ENCODE measurements around the gene KPNA2.
"Not testable (repeated sequence)": the region's sequence is repeated elsewhere in the genome, so short reads cannot be mapped to it uniquely, and the experiment has no call there.

The KPNA2 gene

DNA sequence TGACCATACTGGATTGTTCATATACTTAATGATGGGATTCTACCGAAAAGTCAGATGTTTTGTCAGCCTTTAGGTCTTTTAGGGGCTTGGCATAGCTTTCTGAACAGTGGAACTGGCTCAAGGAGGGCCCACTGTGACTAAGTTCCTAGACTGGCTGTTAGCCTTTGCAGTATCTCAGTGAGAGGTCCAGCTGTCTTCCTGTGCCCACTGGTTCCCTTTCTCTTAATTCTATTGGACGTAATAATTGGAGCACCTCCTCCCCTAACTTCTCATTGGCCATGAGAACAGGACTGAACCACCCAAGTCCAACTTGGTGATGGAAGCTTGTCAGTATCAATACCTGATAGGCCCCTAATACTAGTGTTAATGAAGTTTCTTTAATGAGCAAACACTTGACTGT lies 13.5 kb downstream of the KPNA2 start:
- Histone ChIP-seq H3K4me3 (ENCODE audit: low read depth, low read length) (no peak overlapping the region), H3K9me3 (no peaks in the 10 kb centered on the region), H3K27me3 (no peaks in the 10 kb centered on the region), H3K36me3 (peaks cover 36% of the 10 kb centered on the region), H3K4me1 (no peaks in the 10 kb centered on the region)
- no peak for DNase-seq
- TF ChIP-seq, protein P1, sequence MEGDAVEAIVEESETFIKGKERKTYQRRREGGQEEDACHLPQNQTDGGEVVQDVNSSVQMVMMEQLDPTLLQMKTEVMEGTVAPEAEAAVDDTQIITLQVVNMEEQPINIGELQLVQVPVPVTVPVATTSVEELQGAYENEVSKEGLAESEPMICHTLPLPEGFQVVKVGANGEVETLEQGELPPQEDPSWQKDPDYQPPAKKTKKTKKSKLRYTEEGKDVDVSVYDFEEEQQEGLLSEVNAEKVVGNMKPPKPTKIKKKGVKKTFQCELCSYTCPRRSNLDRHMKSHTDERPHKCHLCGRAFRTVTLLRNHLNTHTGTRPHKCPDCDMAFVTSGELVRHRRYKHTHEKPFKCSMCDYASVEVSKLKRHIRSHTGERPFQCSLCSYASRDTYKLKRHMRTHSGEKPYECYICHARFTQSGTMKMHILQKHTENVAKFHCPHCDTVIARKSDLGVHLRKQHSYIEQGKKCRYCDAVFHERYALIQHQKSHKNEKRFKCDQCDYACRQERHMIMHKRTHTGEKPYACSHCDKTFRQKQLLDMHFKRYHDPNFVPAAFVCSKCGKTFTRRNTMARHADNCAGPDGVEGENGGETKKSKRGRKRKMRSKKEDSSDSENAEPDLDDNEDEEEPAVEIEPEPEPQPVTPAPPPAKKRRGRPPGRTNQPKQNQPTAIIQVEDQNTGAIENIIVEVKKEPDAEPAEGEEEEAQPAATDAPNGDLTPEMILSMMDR (IDR thresholded peaks at IDR 0.05; ENCODE audit: low read depth, low read length), result no peak

DNA sequence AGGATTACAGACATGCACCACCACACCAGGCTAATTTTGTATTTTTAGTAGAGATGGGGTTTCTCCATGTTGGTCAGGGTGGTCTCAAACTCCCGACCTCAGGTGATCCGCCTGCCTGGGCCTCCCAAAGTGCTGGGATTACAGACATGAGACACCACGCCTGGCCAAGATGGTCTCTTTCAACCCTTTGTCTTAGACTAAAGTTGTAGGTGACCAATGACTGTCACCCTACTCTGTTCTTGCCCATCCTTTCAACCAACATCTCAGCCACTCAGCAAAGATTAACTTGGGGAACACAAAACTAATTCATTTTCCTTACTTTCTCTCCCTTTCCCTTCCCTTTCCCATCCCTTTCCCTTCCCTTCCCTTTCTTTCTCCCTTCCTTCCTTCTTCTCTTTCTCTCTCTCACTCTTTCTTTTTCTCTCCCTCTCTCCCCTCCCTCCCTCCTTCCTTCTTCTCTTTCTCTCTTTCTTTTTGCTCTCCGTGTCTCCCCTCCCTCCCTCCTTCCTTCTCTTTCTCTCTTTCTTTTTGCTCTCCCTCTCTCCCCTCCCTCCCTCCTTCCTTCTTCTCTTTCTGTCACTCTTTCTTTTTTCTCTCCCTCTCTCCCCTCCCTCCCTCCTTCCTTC lies 14.4 kb downstream of the KPNA2 start:
- H3K9me3 ChIP-seq; H3K4me3 ChIP-seq (ENCODE audit: low read depth, low read length); H3K27me3 ChIP-seq; DNase-seq; H3K4me1 ChIP-seq: not testable (repeated sequence)
- peaks cover 26% of the 10 kb centered on the region for H3K36me3 ChIP-seq

DNA sequence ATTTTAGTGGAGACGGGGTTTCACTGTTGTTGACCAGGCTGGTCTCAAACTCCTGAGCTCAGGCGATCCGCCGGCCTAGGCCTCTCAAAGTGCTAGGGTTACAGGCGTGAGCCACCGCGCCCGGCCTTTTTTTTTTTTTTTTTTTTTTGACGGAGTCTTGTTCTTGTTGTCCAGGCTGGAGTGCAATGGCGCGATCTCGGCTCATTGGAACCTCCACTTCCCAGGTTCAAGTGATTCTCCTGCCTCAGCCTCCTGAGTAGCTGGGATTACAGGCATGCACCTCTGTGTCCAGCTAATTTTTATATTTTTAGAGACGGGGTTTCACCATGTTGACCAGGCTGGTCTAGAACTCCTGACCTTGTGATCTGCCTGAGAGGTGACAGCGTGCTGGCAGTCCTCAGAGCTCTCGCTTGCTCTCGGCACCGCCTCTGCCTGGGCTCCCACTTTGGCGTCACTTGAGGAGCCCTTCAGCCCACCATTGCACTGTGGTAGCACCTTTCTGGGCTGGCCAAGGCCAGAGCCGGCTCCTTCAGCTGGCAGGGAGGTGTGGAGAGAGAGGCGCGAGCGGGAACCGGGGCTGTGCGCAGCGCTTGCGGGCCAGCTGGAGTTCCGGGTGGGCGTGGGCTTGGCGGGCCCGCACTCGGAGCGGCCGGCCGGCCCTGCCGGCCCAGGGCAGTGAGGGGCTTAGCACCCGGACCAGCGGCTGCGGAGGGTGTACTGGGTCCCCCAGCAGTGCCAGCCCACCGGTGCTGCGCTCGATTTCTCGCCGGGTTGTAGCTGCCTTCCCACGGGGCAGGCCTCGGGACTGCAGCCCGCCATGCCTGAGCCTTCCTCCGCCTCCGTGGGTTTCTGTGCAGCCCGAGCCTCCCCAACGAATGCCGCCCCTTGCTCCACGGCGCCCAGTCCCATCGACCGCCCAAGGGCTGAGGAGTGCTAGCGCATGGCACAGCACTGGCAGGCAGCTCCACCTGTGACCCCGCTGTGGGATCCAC lies 16.1 kb downstream of the KPNA2 start:
- not testable (repeated sequence) for H3K4me3 ChIP-seq (ENCODE audit: low read depth, low read length); H3K4me1 ChIP-seq; H3K27me3 ChIP-seq; H3K36me3 ChIP-seq; DNase-seq; H3K9me3 ChIP-seq

DNA sequence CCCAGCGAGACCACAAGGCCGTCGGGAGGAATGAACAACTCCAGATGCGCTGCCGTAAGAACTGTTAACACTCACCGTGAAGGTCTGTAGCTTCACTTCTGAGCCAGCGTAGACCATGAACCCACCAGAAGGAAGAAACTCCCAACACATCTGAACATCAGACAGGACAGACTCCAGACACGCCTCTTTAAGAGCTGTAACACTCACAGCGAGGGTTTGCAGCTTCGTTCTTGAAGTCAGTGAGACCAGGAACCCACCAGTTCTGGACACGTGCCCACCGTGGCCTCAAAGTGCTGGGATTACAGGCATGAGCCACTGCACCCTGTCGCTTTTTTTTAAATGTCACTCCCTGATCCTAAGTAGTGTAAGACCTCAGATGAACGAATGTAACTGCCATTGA lies 17.3 kb downstream of the KPNA2 start:
- Histone ChIP-seq H3K9me3 (no peaks in the 10 kb centered on the region), H3K36me3 (no peaks in the 10 kb centered on the region), H3K4me3 (ENCODE audit: low read depth, low read length) (no peak overlapping the region), H3K4me1 (no peaks in the 10 kb centered on the region), H3K27me3 (no peaks in the 10 kb centered on the region)
- no peak for DNase-seq
- TF ChIP-seq, protein P1 (IDR thresholded peaks at IDR 0.05; ENCODE audit: low read depth, low read length), result no peak

DNA sequence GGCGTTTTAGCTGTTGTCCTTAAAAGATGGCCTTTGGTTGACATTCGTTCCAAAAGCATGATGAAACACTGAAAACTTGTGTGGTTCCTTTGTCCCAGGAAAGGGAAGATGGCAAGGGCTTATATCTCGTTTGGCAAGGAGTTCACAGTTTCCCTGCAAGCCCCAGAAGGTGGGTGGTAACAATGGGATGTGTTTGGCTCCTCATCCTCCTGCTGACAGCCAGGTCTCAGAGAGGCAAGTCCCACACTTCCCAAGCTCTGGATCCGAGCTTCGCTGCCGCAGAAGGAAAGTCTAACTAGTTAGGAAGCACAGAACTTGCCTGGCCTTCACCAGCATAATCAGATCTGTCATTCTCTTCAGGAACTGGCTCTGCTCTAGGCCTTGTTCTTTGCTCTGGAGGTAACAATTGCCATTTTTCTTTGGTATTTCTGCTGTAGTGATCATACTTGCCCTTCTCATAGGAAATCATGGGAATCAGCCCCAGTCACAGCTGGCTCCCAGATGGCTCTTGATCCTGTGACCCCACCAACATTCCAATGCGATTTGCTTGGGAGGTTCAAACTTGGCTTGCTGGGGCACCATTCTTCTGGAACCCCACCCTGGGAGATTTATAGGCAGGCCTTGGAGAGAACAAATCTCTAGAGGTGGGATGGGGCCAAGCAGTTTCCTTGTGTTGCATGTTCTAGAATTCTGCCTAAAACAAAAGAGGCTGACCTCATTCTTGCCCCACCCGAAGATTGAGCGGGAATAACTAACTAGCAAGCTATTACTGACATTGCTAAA lies 17.9 kb downstream of the KPNA2 start:
- H3K4me1 ChIP-seq, result no peaks in the 10 kb centered on the region
- DNase-seq, result no peak
- no peaks in the 10 kb centered on the region for H3K27me3 ChIP-seq
- TF ChIP-seq, protein P1 (IDR thresholded peaks at IDR 0.05; ENCODE audit: low read depth, low read length), result no peak
- no peak overlapping the region for H3K4me3 ChIP-seq (ENCODE audit: low read depth, low read length)
- no peaks in the 10 kb centered on the region for H3K36me3 ChIP-seq
- no peaks in the 10 kb centered on the region for H3K9me3 ChIP-seq

DNA sequence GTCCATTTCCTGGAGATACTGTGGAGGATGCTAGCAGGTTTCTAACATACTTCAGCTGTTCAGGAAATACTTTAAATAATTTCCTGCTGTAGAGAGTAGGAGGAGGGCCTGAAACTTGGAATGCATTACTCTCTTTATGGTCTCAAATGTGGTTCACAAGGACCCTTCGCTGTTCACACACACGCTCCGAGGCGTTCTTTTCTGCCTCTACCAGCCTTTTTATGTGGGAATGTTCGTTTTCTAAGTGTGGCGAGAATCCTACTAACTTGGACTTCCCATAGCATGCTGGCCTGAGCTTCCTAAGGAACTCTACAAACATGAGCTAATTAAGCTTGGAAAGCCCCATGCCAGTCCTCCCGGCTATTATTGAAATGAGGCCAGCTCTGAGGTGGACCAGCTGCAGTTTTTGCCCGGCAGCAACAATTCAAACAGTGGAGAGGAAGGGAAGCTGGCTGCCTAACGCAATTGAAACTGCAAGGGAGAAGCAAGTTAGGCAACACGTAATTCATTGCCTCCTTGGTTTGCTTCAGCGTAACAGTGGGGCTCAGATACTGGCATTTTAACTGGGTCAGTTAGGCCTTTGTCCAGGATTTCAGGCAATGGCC lies 18.9 kb downstream of the KPNA2 start:
- TF ChIP-seq, protein P1 (IDR thresholded peaks at IDR 0.05; ENCODE audit: low read depth, low read length), result no peak
- no peaks in the 10 kb centered on the region for H3K9me3 ChIP-seq

More for the DNA sequence above, 18.9 kb downstream of the KPNA2 start:
- Histone ChIP-seq H3K4me3 (ENCODE audit: low read depth, low read length) (no peak overlapping the region), H3K36me3 (no peaks in the 10 kb centered on the region), H3K27me3 (no peaks in the 10 kb centered on the region), H3K4me1 (no peaks in the 10 kb centered on the region)
- no peak for DNase-seq
